Bone marrow (tissue), 2 donors: Measurements from ENCODE around the gene AGAP1.

ENCODE experiments used
- DNase-seq, 2 donors: peaks; one replicate each; lab custom pipeline; 2025; lab: John Stamatoyannopoulos, UW

AGAP1 gene

GRCh38 chr2:235638541-235639427 lies 144.9 kb downstream of the AGAP1 start:
- DNase-seq: no peak

- DNase-seq: no peak
These were observed 145.6 kb downstream of the AGAP1 start for GRCh38 chr2:235639428-235639773.

GRCh38 chr2:235639885-235640284 lies 146.0 kb downstream of the AGAP1 start:
- DNase-seq: no peak

GRCh38 chr2:235640377-235640776 lies 146.5 kb downstream of the AGAP1 start:
- DNase-seq: no peak

- no peak for DNase-seq
These were observed 147.3 kb downstream of the AGAP1 start for GRCh38 chr2:235640926-235641723.

GRCh38 chr2:235641956-235642355 lies 148.1 kb downstream of the AGAP1 start:
- no peak for DNase-seq

GRCh38 chr2:235642446-235643098 lies 148.7 kb downstream of the AGAP1 start:
- DNase-seq: no peak

GRCh38 chr2:235643680-235644511 lies 150.1 kb downstream of the AGAP1 start:
- DNase-seq: no peak

- no peak for DNase-seq
These were observed 153.4 kb downstream of the AGAP1 start for GRCh38 chr2:235647264-235647663.

- no peak for DNase-seq
These were observed 154.0 kb downstream of the AGAP1 start for GRCh38 chr2:235647877-235648276.

- DNase-seq: no peak
These were observed 155.6 kb downstream of the AGAP1 start for GRCh38 chr2:235649418-235649817.

GRCh38 chr2:235651643-235652042 lies 157.8 kb downstream of the AGAP1 start:
- DNase-seq: no peak

- no peak for DNase-seq
These were observed 160.4 kb downstream of the AGAP1 start for GRCh38 chr2:235654103-235654813.

GRCh38 chr2:235658351-235659174 lies 164.7 kb downstream of the AGAP1 start:
- no peak for DNase-seq

- no peak for DNase-seq
These were observed 166.0 kb downstream of the AGAP1 start for GRCh38 chr2:235659767-235660322.

- no peak for DNase-seq
These were observed 166.7 kb downstream of the AGAP1 start for GRCh38 chr2:235660484-235661082.

- DNase-seq: no peak
These were observed 167.5 kb downstream of the AGAP1 start for GRCh38 chr2:235661167-235661937.

- no peak for DNase-seq
These were observed 168.1 kb downstream of the AGAP1 start for GRCh38 chr2:235661952-235662351.

GRCh38 chr2:235663875-235664274 lies 170.0 kb downstream of the AGAP1 start:
- no peak for DNase-seq
